Panc1 (cell line): ENCODE data around the gene SCGB1A1. TPM values are rescaled to one million over a fixed set of nuclear protein-coding genes. Genes with fewer than 3 reads are reported as not detected.

Experiments
- ATAC-seq: fragments of 200-7000 bp; cut with Tn5 transposase; 2 replicates; pipeline ENCODE4 v1.9.1; 2020; ENCODE audit warnings: mild to moderate bottlenecking, moderate library complexity
- BruUV-seq: library from RNA; stranded (reverse); fragments of 400-500 nt; replicated peaks from 2 replicates; lab custom pipeline; 2021; lab: Mats Ljungman, UMichigan
- CTCF ChIA-PET: fragments of 300-600 bp; sonication (Branson Sonifier 250); formaldehyde crosslinking; loops from one replicate; lab custom pipeline; 2022; ENCODE audit warnings: antibody characterized with exemption; lab: Charles Lee
- POLR2A ChIA-PET: fragments of 300-600 bp; sonication (Branson Sonifier 250); formaldehyde crosslinking; loops from one replicate; lab custom pipeline; 2022; ENCODE audit warnings: antibody characterized with exemption; lab: Charles Lee
- DNase-seq: peaks from one replicate; pipeline ENCODE4 v3.0.0-alpha.2; 2010; ENCODE audit warnings: low read depth, low spot score
- H3K27ac ChIP-seq: 2 replicates; pipeline ENCODE4 v1.5.1; 2011; ENCODE audit warnings: mild to moderate bottlenecking, low read length, inconsistent platforms
- H3K27me3 ChIP-seq: fragments of 200-500 bp; sonication (Bioruptor generic); 2 replicates; pipeline ENCODE4 v1.6.0; 2014; ENCODE audit warnings: low read length, inconsistent platforms; ENCODE audit not compliant: control insufficient read depth, insufficient read depth
- H3K36me3 ChIP-seq: fragments of 200-500 bp; sonication (Bioruptor generic); 2 replicates; pipeline ENCODE4 v1.5.1; 2014; ENCODE audit warnings: inconsistent platforms, mild to moderate bottlenecking, low read length, moderate library complexity; ENCODE audit not compliant: control insufficient read depth, insufficient read depth
- H3K4me1 ChIP-seq: 2 replicates; pipeline ENCODE4 v1.5.1; 2011; ENCODE audit warnings: inconsistent platforms, mild to moderate bottlenecking, low read length, moderate library complexity; ENCODE audit not compliant: control insufficient read depth, insufficient read depth
- H3K4me3 ChIP-seq, 2 experiments: 2 replicates each; pipeline ENCODE4 v1.5.1; 2011 to 2012; ENCODE audit warnings: low read depth in 2 of 2, low read length in 2 of 2, mild to moderate bottlenecking in 2 of 2, inconsistent platforms in 1 of 2, moderate library complexity in 1 of 2
- H3K9me3 ChIP-seq: fragments of 200-500 bp; sonication (Bioruptor generic); 2 replicates; pipeline ENCODE4 v1.5.1; 2014; ENCODE audit warnings: low read depth, mild to moderate bottlenecking, inconsistent platforms, low read length, moderate library complexity; ENCODE audit not compliant: control insufficient read depth, insufficient read depth
- CTCF ChIP-seq: fragments of 450-650 bp; IDR thresholded peaks from 2 replicates; pipeline ENCODE4 v1.5.1; 2017; ENCODE audit warnings: mild to moderate bottlenecking
- POLR2AphosphoS5 ChIP-seq: IDR thresholded peaks from 2 replicates; pipeline ENCODE4 v1.6.1; 2012; ENCODE audit warnings: mild to moderate bottlenecking, low read depth, low read length, moderate library complexity
- SIN3A ChIP-seq: IDR thresholded peaks from 2 replicates; pipeline ENCODE4 v1.6.1; 2012; ENCODE audit warnings: low read depth, mild to moderate bottlenecking, low read length, moderate library complexity, borderline replicate concordance; ENCODE audit not compliant: insufficient read depth
- TCF7L2 ChIP-seq: IDR thresholded peaks from 2 replicates; pipeline ENCODE4 v1.6.1; 2011; ENCODE audit warnings: mild to moderate bottlenecking, low read depth, low read length, inconsistent platforms
- in situ Hi-C: cut with HindIII; loops from 2 replicates; pipeline ENCODE4 v1.10.0; 2016; ENCODE audit warnings: low sequenced_read_pairs, low pct_unique_long_range_greater_than_20kb
- intact Hi-C: fragments of 100-400 bp; cut with micrococcal nuclease; formaldehyde crosslinking; loops from one replicate; pipeline ENCODE4 v1.10.0; 2022; ENCODE audit not compliant: unreplicated experiment
- total RNA-seq: library from RNA; stranded (reverse); gene quantifications from one replicate; pipeline ENCODE4 v1.2.1, GENCODE V29; 2021; ENCODE audit not compliant: unreplicated experiment
- TF ChIP-seq, protein P1 (sequence below), 2 experiments: IDR thresholded peaks; 2 replicates each; pipeline ENCODE4 v1.6.1; 2011 to 2012; ENCODE audit warnings: low read depth in 2 of 2, control low read depth in 1 of 2, low read length in 1 of 2, mild to moderate bottlenecking in 1 of 2, moderate library complexity in 1 of 2; ENCODE audit not compliant: insufficient read depth in 1 of 2

The SCGB1A1 gene
- total RNA-seq, 1 experiment from 2014 or later: 1.1 TPM

DNA sequence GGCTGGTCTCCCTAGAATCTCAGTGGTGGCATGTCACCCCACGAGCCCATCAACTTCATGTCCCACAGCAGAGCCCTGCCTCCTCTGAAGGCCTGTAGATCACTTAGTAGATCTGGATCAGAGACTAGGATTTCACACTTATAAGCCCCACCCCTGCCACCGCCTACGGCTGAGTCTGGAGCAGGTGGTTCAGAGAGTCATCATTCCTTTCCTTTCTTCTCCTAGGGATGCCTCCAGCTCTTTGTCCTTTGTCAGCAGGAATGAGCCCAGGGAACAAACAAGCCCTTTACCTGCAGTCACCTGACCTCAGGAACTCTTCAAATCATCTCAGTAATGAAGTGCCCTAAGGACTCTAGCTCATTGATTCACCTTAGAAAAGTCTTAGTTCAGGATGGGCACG is 37.8 kb downstream of the SCGB1A1 start:
- DNase-seq (no peak), ATAC-seq (no peak)
- Histone ChIP-seq H3K27me3 (no peaks in the 10 kb centered on the region), H3K27ac (peak overlapping the region; percentile 64; the same call in 1 of the 2 replicates), H3K9me3 (no peaks in the 10 kb centered on the region), H3K4me3 (no peak overlapping the region), H3K36me3 (no peaks in the 10 kb centered on the region), H3K4me1 (peaks cover 22% of the 10 kb centered on the region)
- CTCF ChIA-PET: no interaction called here
- in situ Hi-C loops: no loop called here
- TF ChIP-seq POLR2AphosphoS5: no peak
- TF ChIP-seq, protein P1, sequence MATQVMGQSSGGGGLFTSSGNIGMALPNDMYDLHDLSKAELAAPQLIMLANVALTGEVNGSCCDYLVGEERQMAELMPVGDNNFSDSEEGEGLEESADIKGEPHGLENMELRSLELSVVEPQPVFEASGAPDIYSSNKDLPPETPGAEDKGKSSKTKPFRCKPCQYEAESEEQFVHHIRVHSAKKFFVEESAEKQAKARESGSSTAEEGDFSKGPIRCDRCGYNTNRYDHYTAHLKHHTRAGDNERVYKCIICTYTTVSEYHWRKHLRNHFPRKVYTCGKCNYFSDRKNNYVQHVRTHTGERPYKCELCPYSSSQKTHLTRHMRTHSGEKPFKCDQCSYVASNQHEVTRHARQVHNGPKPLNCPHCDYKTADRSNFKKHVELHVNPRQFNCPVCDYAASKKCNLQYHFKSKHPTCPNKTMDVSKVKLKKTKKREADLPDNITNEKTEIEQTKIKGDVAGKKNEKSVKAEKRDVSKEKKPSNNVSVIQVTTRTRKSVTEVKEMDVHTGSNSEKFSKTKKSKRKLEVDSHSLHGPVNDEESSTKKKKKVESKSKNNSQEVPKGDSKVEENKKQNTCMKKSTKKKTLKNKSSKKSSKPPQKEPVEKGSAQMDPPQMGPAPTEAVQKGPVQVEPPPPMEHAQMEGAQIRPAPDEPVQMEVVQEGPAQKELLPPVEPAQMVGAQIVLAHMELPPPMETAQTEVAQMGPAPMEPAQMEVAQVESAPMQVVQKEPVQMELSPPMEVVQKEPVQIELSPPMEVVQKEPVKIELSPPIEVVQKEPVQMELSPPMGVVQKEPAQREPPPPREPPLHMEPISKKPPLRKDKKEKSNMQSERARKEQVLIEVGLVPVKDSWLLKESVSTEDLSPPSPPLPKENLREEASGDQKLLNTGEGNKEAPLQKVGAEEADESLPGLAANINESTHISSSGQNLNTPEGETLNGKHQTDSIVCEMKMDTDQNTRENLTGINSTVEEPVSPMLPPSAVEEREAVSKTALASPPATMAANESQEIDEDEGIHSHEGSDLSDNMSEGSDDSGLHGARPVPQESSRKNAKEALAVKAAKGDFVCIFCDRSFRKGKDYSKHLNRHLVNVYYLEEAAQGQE (IDR thresholded peaks at IDR 0.05; ENCODE audit: insufficient read depth in 1 of 2, low read depth in 2 of 2, low read length in 1 of 2): no peak
- TF ChIP-seq TCF7L2: no peak
- TF ChIP-seq CTCF: no peak
- TF ChIP-seq SIN3A: no peak
- POLR2A ChIA-PET: no interaction called here
- intact Hi-C loops: no loop called here
- BruUV-seq: no TSS peak

GRCh38 chr11:62457478-62457877 is 38.6 kb downstream of the SCGB1A1 start:
- intact Hi-C loops: no loop called here

More at GRCh38 chr11:62457478-62457877, 38.6 kb downstream of the SCGB1A1 start:
- Histone ChIP-seq H3K36me3 (no peaks in the 10 kb centered on the region), H3K27me3 (no peaks in the 10 kb centered on the region), H3K4me1 (peaks cover 24% of the 10 kb centered on the region), H3K27ac (peak overlapping the region; percentile 82; the same call in 1 of the 2 replicates), H3K9me3 (no peaks in the 10 kb centered on the region), H3K4me3 (no peak overlapping the region)
- ATAC-seq (no peak), DNase-seq (no peak)
- ChIA-PET POLR2A (interaction anchor here (0.7 to 1.2 kb wide), 2 partner anchors 8 to 100 kb away, joined by 3 to 4 read pairs; no protein-coding TSS in a partner anchor), CTCF (interaction anchor here (0.6 kb wide), 1 partner anchor 40 kb away, joined by 3 read pairs; no protein-coding TSS in a partner anchor)
- no TSS peak for BruUV-seq
- in situ Hi-C loops: no loop called here
- TF ChIP-seq SIN3A (no peak), TCF7L2 (no peak), CTCF (no peak), POLR2AphosphoS5 (no peak)
- TF ChIP-seq, protein P1 (IDR thresholded peaks at IDR 0.05; ENCODE audit: insufficient read depth in 1 of 2, low read depth in 2 of 2, low read length in 1 of 2): no peak
